Adrenal gland (tissue), 5 donors: Measurements from ENCODE around the gene ANAPC2.

Experiments used
- CTCF ChIP-seq, 6 experiments: fragments of 450-650 bp in 4 of 6; fragments of 200-600 bp in 2 of 6; sonication (generic) in 1 of 6; IDR thresholded peaks; 1 replicate in 5 of 6; 2 replicates in 1 of 6; pipeline versions ENCODE4 v1.5.1 to v1.8.0; 2016 to 2021; ENCODE audit warnings: antibody characterized with exemption in 6 of 6, mild to moderate bottlenecking in 2 of 6, moderate library complexity in 1 of 6
- POLR2A ChIP-seq, 2 donors: fragments of 450-650 bp; IDR thresholded peaks; one replicate each; pipeline ENCODE4 v1.6.1; 2017; ENCODE audit warnings: antibody characterized with exemption in 2 of 2, mild to moderate bottlenecking in 2 of 2, moderate library complexity in 1 of 2
- donor health status: DM: no; HTN: no; CAD: no.

- TF ChIP-seq CTCF (IDR thresholded peaks at IDR 0.05) = no peak
- TF ChIP-seq POLR2A (IDR thresholded peaks at IDR 0.05) = no peak
Observed at GRCh38 chr9:137178939-137179630, 9.3 kb downstream of the ANAPC2 start.
